Coronary artery (tissue), 2 donors: ENCODE measurements around the gene ZNF639.

Experiments
- DNase-seq: peaks from one replicate; pipeline ENCODE4 v3.0.0-alpha.2; 2017; ENCODE audit warnings: low spot score
- H3K27ac ChIP-seq, 2 donors: fragments of 200-600 bp; sonication (generic); one replicate each; pipeline ENCODE4 v1.5.1; 2016 to 2019
- H3K4me3 ChIP-seq: fragments of 200-600 bp; sonication (generic); 2 replicates; pipeline ENCODE4 v1.5.1; 2016; ENCODE audit warnings: mild to moderate bottlenecking, moderate library complexity
- CTCF ChIP-seq: fragments of 200-600 bp; sonication (generic); IDR thresholded peaks from one replicate; pipeline ENCODE4 v1.5.1; 2019; ENCODE audit warnings: antibody characterized with exemption

ZNF639 gene

GRCh38 chr3:179281825-179282224, 41.0 kb upstream of the ZNF639 start:
- DNase-seq = no peak
- no peak for TF ChIP-seq CTCF
- no peak overlapping the region for H3K27ac ChIP-seq
- H3K4me3 ChIP-seq = no peak overlapping the region

DNA sequence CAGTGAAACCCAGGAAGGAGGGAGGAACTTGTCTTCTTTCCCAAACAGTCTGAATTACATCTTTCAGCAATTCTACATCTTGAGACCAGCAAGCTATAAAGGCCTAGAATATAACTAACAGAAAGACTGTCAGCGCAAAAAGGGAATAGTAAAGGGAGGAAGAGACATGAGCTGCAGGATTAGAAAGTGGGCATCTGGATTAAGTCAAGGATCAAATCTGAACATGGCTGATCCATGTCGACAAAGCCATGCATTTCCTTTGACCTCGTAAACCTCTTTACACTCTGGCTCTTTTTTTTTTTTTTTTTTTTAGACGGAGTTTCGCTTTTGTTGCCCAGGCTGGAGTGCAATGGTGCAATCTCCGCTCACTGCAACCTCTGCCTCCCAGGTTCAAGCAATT, 36.5 kb upstream of the ZNF639 start:
- Histone ChIP-seq H3K4me3 (no peak overlapping the region), H3K27ac (no peak overlapping the region)
- no peak for DNase-seq
- no peak for TF ChIP-seq CTCF

DNA sequence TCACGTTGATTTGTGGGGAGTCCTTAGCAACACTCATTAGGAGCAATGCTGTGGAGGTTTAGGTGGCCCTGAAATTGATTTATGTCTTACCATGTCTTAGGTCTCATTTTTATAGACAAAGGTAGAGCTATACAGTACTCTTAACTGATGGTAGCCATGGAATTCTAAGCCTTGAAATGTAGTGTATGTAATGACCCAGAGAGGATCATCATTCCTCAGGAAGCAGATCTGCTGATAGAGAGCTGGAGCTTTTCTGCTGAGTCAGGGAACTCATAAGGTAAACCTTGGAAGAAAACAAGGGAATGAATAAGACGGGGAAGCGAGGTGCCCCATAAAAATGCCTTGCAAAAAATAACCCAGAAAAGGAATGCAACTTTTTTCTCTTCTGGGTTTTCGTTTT, 34.0 kb upstream of the ZNF639 start:
- no peak for TF ChIP-seq CTCF
- no peak for DNase-seq
- Histone ChIP-seq H3K4me3 (no peak overlapping the region), H3K27ac (no peak overlapping the region)

GRCh38 chr3:179289295-179289694, 33.5 kb upstream of the ZNF639 start:
- no peak for TF ChIP-seq CTCF
- H3K4me3 ChIP-seq = no peak overlapping the region

GRCh38 chr3:179292450-179292849, 30.4 kb upstream of the ZNF639 start:
- H3K27ac ChIP-seq = no peak overlapping the region
- no peak for DNase-seq
- no peak for TF ChIP-seq CTCF
- no peak overlapping the region for H3K4me3 ChIP-seq

More at GRCh38 chr3:179289295-179289694, 33.5 kb upstream of the ZNF639 start:
- DNase-seq = no peak
- no peak overlapping the region for H3K27ac ChIP-seq

DNA sequence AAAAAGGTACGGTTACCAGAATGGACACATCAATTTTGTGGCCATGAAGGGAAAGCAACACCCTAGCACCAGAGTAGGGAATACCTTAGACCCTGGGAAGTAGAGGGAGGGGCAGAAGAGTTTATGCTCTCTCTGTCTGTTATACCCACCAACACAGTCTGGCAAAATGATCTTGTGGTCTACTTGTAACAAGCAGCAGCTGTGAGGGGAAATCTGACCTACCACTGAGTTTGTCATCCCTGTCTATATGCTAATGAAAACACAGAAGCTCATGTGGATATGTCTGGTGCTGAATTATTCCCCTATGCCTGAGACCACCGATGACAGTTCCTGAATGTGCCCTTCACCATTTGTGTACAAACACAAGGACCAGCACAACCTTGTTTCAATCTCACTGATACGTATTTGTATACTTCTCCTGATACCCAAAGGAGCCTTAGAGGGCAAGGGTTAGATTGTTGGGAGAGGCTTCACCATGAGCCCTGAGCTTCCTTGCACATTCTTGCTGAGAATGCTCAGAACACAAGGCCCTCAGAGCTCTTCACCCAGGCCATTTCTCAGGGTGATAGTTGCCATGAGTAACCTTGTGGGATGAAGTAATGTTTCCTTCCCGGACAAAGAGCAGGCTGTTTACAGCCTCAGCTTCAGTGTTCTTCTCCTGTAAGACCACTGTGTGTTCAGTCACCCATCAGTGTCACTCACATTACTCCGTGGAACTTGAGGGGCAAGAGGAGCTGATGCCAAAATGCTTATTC, 24.7 kb upstream of the ZNF639 start:
- TF ChIP-seq CTCF = no peak
- Histone ChIP-seq H3K27ac (no peak overlapping the region), H3K4me3 (no peak overlapping the region)
- DNase-seq = no peak

DNA sequence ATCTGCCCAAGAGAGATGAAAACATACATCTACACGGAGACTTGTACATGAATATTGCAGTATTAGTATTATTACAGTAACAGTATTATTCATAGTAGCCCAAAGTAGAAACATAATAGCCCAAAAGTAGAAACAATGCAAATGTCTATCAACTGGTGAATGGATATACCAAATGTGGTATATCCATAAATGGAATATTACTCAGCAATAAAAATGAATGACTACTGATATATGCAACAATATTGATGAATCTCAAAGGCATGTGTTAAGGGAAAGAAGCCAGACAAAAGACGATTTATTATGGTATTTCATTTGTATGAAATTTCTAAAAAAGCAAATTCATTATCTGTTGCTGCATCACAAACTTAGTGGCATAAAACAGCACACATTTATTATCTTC, 23.5 kb upstream of the ZNF639 start:
- Histone ChIP-seq H3K27ac (no peak overlapping the region), H3K4me3 (no peak overlapping the region)
- no peak for DNase-seq
- no peak for TF ChIP-seq CTCF
